ENCODE data around the gene PLCB4.

GRCh38 chr20:9025011-9025410, 43.9 kb upstream of the PLCB4 start:
- TF ChIP-seq POLR2A (IDR thresholded peaks at IDR 0.05; ENCODE audit: low read depth, low read length) (no peak), POLR2AphosphoS5 (IDR thresholded peaks at IDR 0.05; ENCODE audit: low read depth, low read length) (no peak)
